ENCODE data around the gene TIMP1.

The TIMP1 gene

GRCh38 chrX:47587091-47587891 is 5.1 kb downstream of the TIMP1 start:
- TF ChIP-seq CTCF (conservative IDR thresholded peaks at IDR 0.05; ENCODE audit: control insufficient read depth, insufficient read depth, low read depth, low read length) = no peak
- DNase-seq (ENCODE audit: low read depth) = peak; percentile 56
- no peak overlapping the region for H3K4me3 ChIP-seq (ENCODE audit: control insufficient read depth, low read depth, low read length)

GRCh38 chrX:47587906-47588735 is 5.9 kb downstream of the TIMP1 start:
- TF ChIP-seq CTCF (conservative IDR thresholded peaks at IDR 0.05; ENCODE audit: control insufficient read depth, insufficient read depth, low read depth, low read length) = no peak
- peak; percentile 32 for DNase-seq (ENCODE audit: low read depth)

GRCh38 chrX:47590984-47591383 is 8.7 kb downstream of the TIMP1 start:
- TF ChIP-seq CTCF (conservative IDR thresholded peaks at IDR 0.05; ENCODE audit: control insufficient read depth, insufficient read depth, low read depth, low read length) = no peak
- H3K4me3 ChIP-seq (ENCODE audit: control insufficient read depth, low read depth, low read length) = no peak overlapping the region
- DNase-seq (ENCODE audit: low read depth) = no peak

More at GRCh38 chrX:47587906-47588735, 5.9 kb downstream of the TIMP1 start:
- no peak overlapping the region for H3K4me3 ChIP-seq (ENCODE audit: control insufficient read depth, low read depth, low read length)

GRCh38 chrX:47593522-47593921 is 11.3 kb downstream of the TIMP1 start:
- no peak for TF ChIP-seq CTCF (conservative IDR thresholded peaks at IDR 0.05; ENCODE audit: control insufficient read depth, insufficient read depth, low read depth, low read length)
- H3K4me3 ChIP-seq (ENCODE audit: control insufficient read depth, low read depth, low read length) = no peak overlapping the region
- no peak for DNase-seq (ENCODE audit: low read depth)

DNA sequence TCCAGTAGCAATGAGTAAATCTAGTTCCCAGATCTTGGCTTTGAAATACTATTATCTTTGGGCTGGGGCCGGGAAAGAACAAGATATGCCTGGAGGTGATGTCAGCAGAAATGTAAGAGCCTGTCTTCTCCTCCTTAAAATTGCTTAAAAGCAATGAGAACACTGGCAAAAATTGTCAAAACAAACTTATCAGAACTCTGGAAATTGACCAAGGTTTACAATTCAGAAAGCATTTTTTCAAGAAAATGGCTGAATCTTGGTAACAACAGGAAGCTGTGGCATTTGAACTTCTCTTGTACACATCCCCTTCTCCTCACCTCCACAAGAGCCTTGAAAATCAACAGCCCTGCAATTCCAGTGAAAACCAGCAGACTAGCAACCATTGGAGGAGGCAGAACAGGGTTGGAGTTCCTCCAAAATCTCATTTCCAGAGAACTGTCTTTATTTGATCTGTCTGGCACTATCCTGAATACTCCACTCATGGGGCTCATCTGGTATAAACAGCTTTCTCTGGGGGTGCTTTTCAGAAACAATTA is 13.5 kb downstream of the TIMP1 start:
- no peak for TF ChIP-seq CTCF (conservative IDR thresholded peaks at IDR 0.05; ENCODE audit: control insufficient read depth, insufficient read depth, low read depth, low read length)
- no peak overlapping the region for H3K4me3 ChIP-seq (ENCODE audit: control insufficient read depth, low read depth, low read length)
- peak; percentile 85 for DNase-seq (ENCODE audit: low read depth)

- H3K4me3 ChIP-seq (ENCODE audit: control insufficient read depth, low read depth, low read length) = no peak overlapping the region
- no peak for TF ChIP-seq CTCF (conservative IDR thresholded peaks at IDR 0.05; ENCODE audit: control insufficient read depth, insufficient read depth, low read depth, low read length)
- DNase-seq (ENCODE audit: low read depth) = peak; percentile 60
These were observed 14.0 kb downstream of the TIMP1 start for GRCh38 chrX:47596256-47596655.
